SK-N-SH (cell line): ENCODE results near the gene PHACTR4. TPM values are rescaled to one million over a fixed set of nuclear protein-coding genes. Genes with fewer than 3 reads are reported as not detected.

ENCODE experiments used
- CTCF ChIA-PET: fragments of 300-600, 350-600 bp; formaldehyde crosslinking; extraction: SDS; loops from one replicate; lab custom pipeline; 2021; lab: Yijun Ruan, JAX
- POLR2A ChIA-PET: fragments of 350-600 bp; sonication (Branson Sonifier 250); formaldehyde crosslinking; extraction: SDS; loops from one replicate; lab custom pipeline; 2020; ENCODE audit warnings: antibody characterized with exemption, inconsistent platforms; lab: Yijun Ruan, JAX
- DNase-seq: peaks from one replicate; pipeline ENCODE4 v3.0.0; 2012
- H2AFZ ChIP-seq: fragments of 200-600 bp; sonication (generic); 2 replicates; pipeline ENCODE4 v1.8.1; 2016; ENCODE audit warnings: antibody characterized with exemption, mild to moderate bottlenecking, low read depth
- H3F3A ChIP-seq: fragments of 200-600 bp; sonication (generic); replicated peaks from 2 replicates; pipeline ENCODE3; 2016; ENCODE audit warnings: antibody characterized with exemption, mild to moderate bottlenecking; ENCODE audit not compliant: insufficient read depth
- H3K27ac ChIP-seq, 2 experiments: fragments of 200-500 bp in 1 of 2; fragments of 200-600 bp in 1 of 2; sonication (Bioruptor generic) in 1 of 2; sonication (generic), shearing (Covaris generic) in 1 of 2; 2 replicates each; pipeline versions ENCODE4 v1.5.1 to v1.6.1; 2014 to 2016; ENCODE audit warnings: low read depth in 2 of 2, inconsistent platforms in 1 of 2, low read length in 1 of 2, mild to moderate bottlenecking in 1 of 2, mixed read lengths in 1 of 2
- H3K27me3 ChIP-seq: fragments of 200-600 bp; sonication (generic), shearing (Covaris generic); 2 replicates; pipeline ENCODE4 v1.6.1; 2016; ENCODE audit warnings: mixed run types; ENCODE audit not compliant: insufficient read depth
- H3K36me3 ChIP-seq, 2 experiments: fragments of 200-500 bp in 1 of 2; fragments of 200-600 bp in 1 of 2; sonication (Bioruptor generic) in 1 of 2; sonication (generic) in 1 of 2; replicated peaks in 1 of 2; 2 replicates each; pipeline versions ENCODE3 to v1.5.1; 2014 to 2016; ENCODE audit warnings: low read length in 1 of 2, mild to moderate bottlenecking in 1 of 2; ENCODE audit not compliant: insufficient read depth in 2 of 2, control insufficient read depth in 1 of 2
- H3K4me1 ChIP-seq, 2 experiments: fragments of 200-500 bp in 1 of 2; fragments of 200-600 bp in 1 of 2; sonication (Bioruptor generic) in 1 of 2; sonication (generic), shearing (Covaris generic) in 1 of 2; 2 replicates each; pipeline versions ENCODE4 v1.5.1 to v1.6.1; 2014 to 2016; ENCODE audit warnings: low read depth in 1 of 2, low read length in 1 of 2, mixed run types in 1 of 2; ENCODE audit not compliant: insufficient read depth in 2 of 2, control insufficient read depth in 1 of 2
- H3K4me2 ChIP-seq: fragments of 200-600 bp; sonication (generic), shearing (Covaris generic); 2 replicates; pipeline ENCODE4 v1.6.1; 2017; ENCODE audit warnings: mixed run types
- H3K4me3 ChIP-seq, 2 experiments: fragments of 200-500 bp in 1 of 2; fragments of 200-600 bp in 1 of 2; sonication (Bioruptor generic) in 1 of 2; sonication (generic), shearing (Covaris generic) in 1 of 2; 2 replicates each; pipeline versions ENCODE4 v1.5.1 to v1.8.1; 2014 to 2016; ENCODE audit warnings: low read depth in 2 of 2, inconsistent platforms in 1 of 2, low read length in 1 of 2, mild to moderate bottlenecking in 1 of 2, mixed read lengths in 1 of 2, moderate library complexity in 1 of 2
- H3K79me2 ChIP-seq: fragments of 200-600 bp; sonication (generic); 2 replicates; pipeline ENCODE4 v1.8.1; 2017; ENCODE audit warnings: mild to moderate bottlenecking; ENCODE audit not compliant: insufficient read depth
- H3K9ac ChIP-seq: fragments of 200-600 bp; sonication (generic); 2 replicates; pipeline ENCODE4 v1.6.1; 2017; ENCODE audit warnings: mixed run types
- H3K9me2 ChIP-seq: fragments of 200-600 bp; sonication (generic); 2 replicates; pipeline ENCODE4 v1.6.1; 2017; ENCODE audit warnings: mixed run types
- H3K9me3 ChIP-seq: fragments of 200-600 bp; sonication (generic); 2 replicates; pipeline ENCODE4 v1.6.1; 2017; ENCODE audit warnings: mixed run types, mild to moderate bottlenecking, moderate library complexity
- H4K20me1 ChIP-seq: fragments of 200-600 bp; sonication (generic); 2 replicates; pipeline ENCODE4 v1.6.1; 2017; ENCODE audit warnings: mild to moderate bottlenecking, mixed run types; ENCODE audit not compliant: insufficient read depth
- CHD2 ChIP-seq: fragments of 150-350 bp; IDR thresholded peaks from 2 replicates; pipeline ENCODE4 v1.6.1; 2018; ENCODE audit warnings: low read length; ENCODE audit not compliant: partially characterized antibody
- CTCF ChIP-seq: fragments of 200-600 bp; sonication (generic); IDR thresholded peaks from 2 replicates; pipeline ENCODE4 v1.6.1; 2017; ENCODE audit warnings: antibody characterized with exemption, mild to moderate bottlenecking, moderate library complexity
- ELF1 ChIP-seq: IDR thresholded peaks from 2 replicates; pipeline ENCODE4 v1.4.0; 2012
- EZH2phosphoT487 ChIP-seq: fragments of 200-600 bp; sonication (generic); IDR thresholded peaks from 2 replicates; pipeline ENCODE4 v1.6.1; 2017; ENCODE audit warnings: low read depth, mixed run types, mild to moderate bottlenecking, antibody characterized with exemption, moderate library complexity, borderline replicate concordance
- GATA2 ChIP-seq: sonication (generic); formaldehyde crosslinking; IDR thresholded peaks from 2 replicates; pipeline ENCODE4 v1.5.0; 2020; ENCODE audit warnings: mild to moderate bottlenecking, missing genetic modification reagents
- MAX ChIP-seq: IDR thresholded peaks from 2 replicates; pipeline ENCODE4 v1.4.0; 2012; ENCODE audit warnings: low read depth
- MEF2A ChIP-seq: IDR thresholded peaks from 2 replicates; pipeline ENCODE4 v1.4.0; 2012; ENCODE audit warnings: low read depth, borderline replicate concordance
- MXI1 ChIP-seq: IDR thresholded peaks from 2 replicates; pipeline ENCODE4 v1.6.1; 2012; ENCODE audit warnings: mild to moderate bottlenecking, low read depth, low read length, improper control_type of control experiment
- POLR2AphosphoS5 ChIP-seq: IDR thresholded peaks from 2 replicates; pipeline ENCODE4 v1.6.1; 2012; ENCODE audit warnings: low read depth, low read length
- RCOR1 ChIP-seq: fragments of 150-350 bp; IDR thresholded peaks from 2 replicates; pipeline ENCODE4 v1.6.1; 2017; ENCODE audit warnings: antibody characterized with exemption, low read length
- RFX5 ChIP-seq: IDR thresholded peaks from 2 replicates; pipeline ENCODE4 v1.6.1; 2012; ENCODE audit warnings: mild to moderate bottlenecking, improper control_type of control experiment, low read length
- RXRA ChIP-seq: IDR thresholded peaks from 2 replicates; pipeline ENCODE4 v1.4.0; 2012; ENCODE audit warnings: low read depth, mild to moderate bottlenecking, borderline replicate concordance
- SIN3A ChIP-seq: IDR thresholded peaks from 2 replicates; pipeline ENCODE4 v1.6.1; 2012; ENCODE audit warnings: low read depth, mild to moderate bottlenecking, low read length, moderate library complexity, borderline replicate concordance
- SMC3 ChIP-seq: IDR thresholded peaks from 2 replicates; pipeline ENCODE4 v1.6.1; 2012; ENCODE audit warnings: low read depth, low read length, improper control_type of control experiment
- TCF12 ChIP-seq: IDR thresholded peaks from 2 replicates; pipeline ENCODE4 v1.4.0; 2012
- USF1 ChIP-seq: IDR thresholded peaks from 2 replicates; pipeline ENCODE4 v1.4.0; 2012; ENCODE audit warnings: low read depth, borderline replicate concordance
- USF2 ChIP-seq: fragments of 150-350 bp; IDR thresholded peaks from 2 replicates; pipeline ENCODE4 v1.6.1; 2017; ENCODE audit warnings: antibody characterized with exemption, low read length, low read depth, borderline replicate concordance
- ZBTB33 ChIP-seq: IDR thresholded peaks from 2 replicates; pipeline ENCODE4 v1.4.0; 2012; ENCODE audit warnings: low read depth, borderline replicate concordance
- WGBS: methylation state at CpG from one replicate; pipeline ENCODE4 v1.1.6; 2017; ENCODE audit warnings: low lambda C conversion rate; 5-methylcytosine and 5-hydroxymethylcytosine counted together
- polyA plus RNA-seq, 3 experiments: library from polyadenylated mRNA; depleted of rRNA; stranded (reverse); fragments of >200 nt; gene quantifications; 2 replicates each; pipeline ENCODE4 v1.2.3, GENCODE V29; 2012

Gene PHACTR4
- polyA plus RNA-seq, 1 of the 3 experiments (the other 2 are of a cell fraction), result 9.8 TPM

- TF ChIP-seq CTCF, result no peak
- peak; percentile 100 for TF ChIP-seq POLR2AphosphoS5
- peak; percentile 22; the same call in 1 of the 2 replicates for TF ChIP-seq TCF12
- no peak for TF ChIP-seq GATA2 (CRISPR knock-in tag)
- 0 out of 2 replicates have a peak, but pooled peaks have one; percentile 29 for TF ChIP-seq RCOR1
- TF ChIP-seq SMC3, result no peak
- TF ChIP-seq MEF2A, result no peak
- TF ChIP-seq USF1, result no peak
- no peak for TF ChIP-seq EZH2phosphoT487
- no peak for TF ChIP-seq RXRA
- peak; percentile 96; the same call in 1 of the 2 replicates for TF ChIP-seq SIN3A
- TF ChIP-seq ELF1, result peak; percentile 90
These were observed 136.1 kb downstream of the PHACTR4 start, which contains the start of gene RCC1 (continued) for GRCh38 chr1:28505406-28506187.

- H3K79me2 ChIP-seq, result peaks cover 50% of the 10 kb centered on the region
- under 1% methylated on average over 14 of the region's 14 CpGs for WGBS
- peaks cover 54% of the 10 kb centered on the region for H4K20me1 ChIP-seq
- no peaks in the 10 kb centered on the region for H3K9me3 ChIP-seq
- peak overlapping the region; percentile 88 for H3K4me2 ChIP-seq
- H3K9ac ChIP-seq, result peak overlapping the region; percentile 99
- peaks cover 37 to 56% of the 10 kb centered on the region in 2 experiments for H3K36me3 ChIP-seq
- ChIA-PET CTCF (interaction anchor here (2.4 kb wide), 1 partner anchor 97 kb away, joined by 11 read pairs; no protein-coding TSS in a partner anchor), POLR2A (interaction anchor here (0.9 to 2.7 kb wide), 4 partner anchors 19 to 258 kb away, joined by 3 to 9 read pairs (median 4); no protein-coding TSS in a partner anchor)
- H3F3A ChIP-seq, result peaks cover 68% of the 10 kb centered on the region
- no peak for TF ChIP-seq ZBTB33
- TF ChIP-seq MXI1, result no peak
- TF ChIP-seq RFX5, result no peak
- peak; percentile 57; the same call in 1 of the 2 replicates for TF ChIP-seq MAX
- TF ChIP-seq USF2, result no peak
- TF ChIP-seq RXRA, result no peak
- TF ChIP-seq CHD2, result no peak
- H3K9me2 ChIP-seq, result no peaks in the 10 kb centered on the region
- peak overlapping the region; percentile 75 to 90 for H3K27ac ChIP-seq
- H3K27me3 ChIP-seq, result no peaks in the 10 kb centered on the region
- no peak overlapping the region for H2AFZ ChIP-seq
- H3K4me1 ChIP-seq, result peaks cover 18 to 20% of the 10 kb centered on the region in 2 experiments; a peak in 3 of 4 replicates
- no peak for DNase-seq
- H3K4me3 ChIP-seq, result peak overlapping the region; percentile 70 to 98
These were observed 137.3 kb downstream of the PHACTR4 start for GRCh38 chr1:28506907-28507246.
